Stimulated activated CD4-positive, alpha-beta T cell treated with anti-CD3 and anti-CD28 coated beads, Interleukin-4, amount 100 ng/mL, for 1 hour (primary cell): ENCODE data around the gene KRT4.

Experiments
- DNase-seq: peaks from one replicate; pipeline ENCODE4 v3.0.0-alpha.2; 2020

Gene KRT4

GRCh38 chr12:52791271-52792184 lies 22.4 kb downstream of the KRT4 start:
- DNase-seq = no peak

- DNase-seq = no peak
These were observed 23.3 kb downstream of the KRT4 start for GRCh38 chr12:52790427-52791270.

DNA sequence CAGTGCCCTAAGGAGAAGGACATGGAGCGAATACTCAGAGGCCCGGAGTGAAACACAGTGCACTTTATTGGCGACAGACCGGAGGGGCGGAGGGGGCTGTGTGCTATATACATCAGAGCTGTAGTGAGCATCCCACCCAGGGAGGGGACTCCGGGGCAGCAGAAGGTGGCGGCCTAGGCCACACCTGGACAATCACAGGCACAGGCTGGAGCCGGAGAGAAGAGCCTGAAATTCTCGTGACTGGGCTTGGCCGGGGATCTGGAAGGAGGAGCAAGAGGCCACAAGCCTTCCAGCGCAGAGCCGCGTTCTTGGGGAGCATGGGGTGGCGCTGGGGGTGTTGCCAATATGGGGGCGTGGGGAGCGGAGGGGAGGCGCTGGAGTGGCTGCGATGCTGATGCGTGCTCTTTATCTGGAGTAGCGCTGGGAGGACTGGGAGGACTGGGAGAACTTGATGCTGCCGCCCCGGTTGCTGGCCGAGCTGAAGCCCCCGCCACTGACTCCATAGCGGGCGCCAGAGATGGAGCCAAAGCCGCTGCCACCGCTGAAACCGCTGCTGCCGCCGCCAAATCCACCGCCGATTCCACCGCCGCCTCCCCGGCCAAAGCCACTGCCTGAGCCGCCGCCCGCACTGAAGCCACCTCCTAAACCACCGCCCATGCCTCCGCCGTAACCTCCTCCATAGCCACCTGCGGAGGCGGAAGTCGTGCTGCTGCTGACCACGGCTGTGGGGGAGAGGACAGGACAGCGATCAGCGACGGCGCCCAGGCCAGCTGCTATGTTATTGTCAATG lies 24.1 kb downstream of the KRT4 start:
- DNase-seq = no peak

GRCh38 chr12:52788876-52789636 lies 24.9 kb downstream of the KRT4 start:
- DNase-seq = no peak

DNA sequence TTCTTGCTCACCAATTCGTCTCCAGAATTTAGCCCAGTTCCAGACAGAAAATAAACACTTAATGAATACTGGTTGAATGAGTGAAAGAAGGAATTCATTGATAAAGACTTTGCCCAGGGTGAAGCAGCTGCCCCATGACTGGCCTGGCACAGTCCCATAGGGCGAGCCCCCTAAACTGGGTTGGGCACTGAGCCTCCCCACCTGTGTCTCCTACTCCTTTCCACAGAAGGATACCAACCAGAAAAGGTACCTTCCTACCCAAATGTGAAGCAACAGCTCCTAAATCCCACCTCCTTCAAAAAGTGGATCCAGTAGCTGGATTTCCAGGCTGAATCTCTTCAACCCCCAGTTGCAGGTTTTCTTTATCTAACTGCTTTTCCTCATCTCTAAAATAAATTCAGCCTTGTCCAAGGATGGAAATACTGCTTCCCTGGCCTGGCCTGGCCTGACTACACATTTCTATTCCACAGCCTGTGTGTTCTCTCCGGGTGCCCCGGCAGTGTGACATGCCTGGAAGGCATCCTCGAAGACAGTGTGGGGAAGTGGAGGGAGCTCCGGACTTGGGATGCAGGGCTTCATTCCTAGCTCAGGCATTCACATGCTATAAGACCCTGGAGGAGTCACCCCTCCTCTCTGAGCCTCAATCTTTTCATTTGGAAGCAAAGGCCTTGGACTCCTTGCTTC lies 25.6 kb downstream of the KRT4 start:
- no peak for DNase-seq

DNA sequence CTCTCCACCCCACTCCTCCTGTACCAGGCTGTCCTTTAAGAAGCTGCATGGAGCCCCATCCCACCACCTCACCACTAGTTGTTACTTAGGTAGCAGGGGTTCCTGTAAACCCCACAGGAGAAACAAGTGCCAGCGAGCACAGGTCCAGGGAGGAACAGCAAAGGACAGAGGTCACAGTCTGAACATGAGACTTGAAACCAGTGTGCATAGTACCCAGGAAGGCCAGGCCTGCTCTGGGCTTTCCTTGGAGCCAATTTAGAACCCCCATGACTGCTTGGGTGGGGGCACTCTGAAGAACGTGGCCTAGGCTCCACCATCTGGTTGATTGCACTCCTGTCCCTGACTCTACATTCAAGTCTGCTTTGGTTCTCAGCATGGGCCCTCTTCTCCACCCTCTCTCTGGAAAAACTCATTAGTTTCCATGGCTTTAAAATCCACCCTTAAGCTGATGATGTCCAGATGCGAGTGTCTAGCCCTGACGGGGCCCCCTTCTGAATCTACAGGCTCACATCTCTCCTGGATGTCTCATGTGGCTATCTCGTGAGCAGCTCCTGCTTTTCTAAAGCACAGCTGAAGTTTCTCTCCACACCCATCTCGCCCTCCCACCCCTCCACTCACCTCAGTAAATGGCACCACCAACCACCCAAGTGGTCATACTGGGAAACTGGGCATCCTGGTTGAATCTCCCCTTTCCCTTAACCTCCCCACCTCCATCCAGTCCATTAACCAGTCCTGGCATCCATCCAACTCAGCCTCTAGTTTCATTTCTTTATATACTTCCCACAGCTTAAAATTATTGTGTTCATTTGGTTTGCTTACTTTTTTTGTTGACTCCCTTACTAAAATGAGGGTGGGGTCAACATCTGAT lies 26.4 kb downstream of the KRT4 start:
- no peak for DNase-seq

DNA sequence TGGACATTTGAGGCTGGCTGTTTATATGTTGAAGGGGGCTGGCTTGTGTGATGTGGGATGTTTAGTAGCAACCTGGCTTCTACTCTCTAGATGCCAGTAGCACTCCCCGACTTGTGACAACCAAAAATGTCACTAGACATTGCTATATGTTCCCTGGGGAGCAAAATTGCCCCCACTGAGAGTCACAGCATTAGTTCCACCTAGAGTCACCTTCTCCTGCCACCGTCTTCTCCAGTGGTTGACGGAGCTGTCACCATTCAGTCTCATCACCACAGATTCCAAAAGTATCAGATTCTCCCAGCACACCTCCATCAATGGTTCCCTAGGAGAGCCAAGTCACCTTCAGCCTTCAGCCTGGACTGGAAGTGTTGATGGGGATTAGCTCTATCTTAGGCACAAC lies 29.0 kb downstream of the KRT4 start:
- no peak for DNase-seq

DNA sequence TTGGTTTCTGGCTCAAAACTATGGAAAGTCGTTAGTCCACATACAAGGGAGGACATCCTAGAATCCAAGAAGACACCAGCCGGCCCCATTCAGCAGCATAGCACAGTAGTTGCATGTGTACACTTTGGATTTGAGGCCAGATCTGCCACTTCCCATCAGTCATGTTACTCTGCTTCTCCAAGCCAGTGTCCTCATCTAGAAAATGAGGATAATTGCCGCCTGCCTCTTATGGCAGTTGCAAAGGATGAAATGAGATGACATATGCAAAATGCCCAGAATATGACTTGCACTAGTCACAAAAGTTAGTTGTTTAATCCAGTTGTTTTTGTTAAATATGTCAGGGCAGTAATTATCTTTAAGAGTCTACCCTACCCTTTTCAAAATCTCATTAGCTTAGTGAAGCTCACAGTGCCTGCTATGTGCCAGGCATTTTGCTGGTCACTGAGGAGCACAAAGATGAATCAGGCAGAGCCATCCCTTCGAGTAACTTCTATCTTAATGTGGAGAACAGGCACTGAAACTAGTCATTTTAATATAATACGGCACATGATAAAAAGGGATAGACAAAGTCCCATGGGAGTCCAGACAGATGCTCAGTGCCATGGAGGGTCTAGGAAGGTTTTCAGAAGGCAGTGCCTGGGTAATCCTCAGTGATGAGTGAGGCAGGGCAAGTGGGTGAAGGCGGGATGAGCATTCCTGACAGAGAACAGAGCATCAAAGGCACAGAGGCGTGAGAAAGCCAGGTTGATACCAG lies 30.2 kb downstream of the KRT4 start:
- DNase-seq = no peak

- no peak for DNase-seq
These were observed 31.4 kb downstream of the KRT4 start for GRCh38 chr12:52782502-52782901.

- no peak for DNase-seq
These were observed 32.4 kb downstream of the KRT4 start for GRCh38 chr12:52781399-52782082.

- no peak for DNase-seq
These were observed 34.0 kb downstream of the KRT4 start for GRCh38 chr12:52779914-52780313.

GRCh38 chr12:52778833-52779232 lies 35.1 kb downstream of the KRT4 start:
- DNase-seq = no peak

DNA sequence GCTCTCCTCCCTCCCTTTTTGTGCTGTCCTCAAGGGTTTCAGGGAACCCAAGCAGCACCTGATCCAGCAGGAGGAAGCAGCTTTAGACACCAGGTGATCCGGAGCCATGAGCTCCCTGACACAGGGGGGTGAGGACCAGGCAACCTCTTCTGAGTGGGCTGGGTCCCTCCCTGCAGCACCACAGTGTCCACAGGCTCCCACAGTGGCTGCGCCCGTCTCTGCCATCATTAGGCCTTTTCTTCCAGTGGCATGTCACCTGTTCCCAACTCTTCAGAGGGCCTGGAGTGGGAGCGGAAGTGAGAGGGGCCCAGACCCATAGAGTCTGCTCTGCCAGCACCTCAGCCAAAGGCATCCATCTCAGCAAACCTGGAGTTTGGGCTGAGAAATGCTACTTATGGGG lies 36.4 kb downstream of the KRT4 start:
- DNase-seq = no peak

GRCh38 chr12:52776913-52777395 lies 37.0 kb downstream of the KRT4 start, which contains the start of gene KRT76:
Gene KRT76 (minus strand): TSS chr12:52777345. CDS start chr12:52777291, 54 bp downstream.
- DNase-seq = no peak

DNA sequence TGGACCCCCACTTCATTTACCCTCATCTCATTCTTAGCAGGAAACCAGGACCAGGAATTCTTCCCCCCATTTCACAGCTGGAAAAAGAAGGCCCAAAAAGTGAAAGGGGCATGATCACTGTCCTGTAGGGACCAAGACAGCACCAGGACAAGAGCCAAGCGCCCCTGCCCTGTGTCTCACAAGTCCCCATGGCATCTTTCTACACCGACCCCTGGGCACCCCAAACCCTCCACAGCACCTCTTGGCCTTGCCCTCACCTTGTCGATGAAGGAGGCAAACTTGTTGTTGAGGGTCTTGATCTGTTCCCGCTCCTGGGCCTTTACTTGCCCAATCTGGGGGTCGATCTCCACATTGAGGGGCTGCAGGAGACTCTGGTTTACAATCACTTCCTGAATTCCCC lies 37.5 kb downstream of the KRT4 start:
- no peak for DNase-seq

GRCh38 chr12:52774629-52775250 lies 39.2 kb downstream of the KRT4 start:
- no peak for DNase-seq

DNA sequence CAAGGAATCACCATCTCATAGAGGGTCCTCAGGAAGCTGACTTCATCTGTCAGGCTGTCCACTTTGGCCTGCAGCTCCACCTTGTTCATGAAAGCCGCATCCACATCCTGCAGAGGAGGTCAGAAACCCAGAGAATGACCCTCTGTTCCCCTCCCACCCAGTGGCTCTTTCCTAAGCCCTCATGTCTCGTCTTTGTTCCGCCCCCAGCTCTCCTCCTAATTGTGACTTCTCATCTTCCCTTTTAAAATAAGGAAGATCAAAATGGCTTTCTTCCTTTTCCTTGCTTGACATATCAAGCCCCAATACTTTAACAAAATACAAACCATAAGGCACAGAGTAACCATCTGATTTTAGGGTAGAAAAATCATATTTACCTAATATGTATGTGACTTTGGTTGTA lies 41.1 kb downstream of the KRT4 start:
- DNase-seq = no peak

- no peak for DNase-seq
These were observed 41.7 kb downstream of the KRT4 start for GRCh38 chr12:52772188-52772587.

GRCh38 chr12:52771505-52771904 lies 42.4 kb downstream of the KRT4 start:
- DNase-seq = no peak
